Trophoblast cell (in vitro differentiated cells and primary cell): ENCODE data around the gene KNSTRN.

ENCODE experiments used
- DNase-seq, 2 donors: peaks; one replicate each; pipeline ENCODE4 v3.0.0-alpha.2; 2016
- H2AFZ ChIP-seq: 2 replicates; pipeline ENCODE4 v1.6.1; 2013; ENCODE audit warnings: low read length, moderate library complexity, mild to moderate bottlenecking; ENCODE audit not compliant: insufficient read depth, poor library complexity
- H2AK5ac ChIP-seq: 2 replicates; pipeline ENCODE4 v1.6.1; 2013; ENCODE audit warnings: mild to moderate bottlenecking, low read length
- H2BK120ac ChIP-seq: 2 replicates; pipeline ENCODE4 v1.6.1; 2013; ENCODE audit warnings: low read length, mild to moderate bottlenecking, moderate library complexity; ENCODE audit not compliant: insufficient read depth, poor library complexity
- H2BK12ac ChIP-seq: 2 replicates; pipeline ENCODE4 v1.6.1; 2013; ENCODE audit warnings: mild to moderate bottlenecking, low read length, moderate library complexity
- H2BK5ac ChIP-seq: 2 replicates; pipeline ENCODE4 v1.6.1; 2013; ENCODE audit warnings: low read length, low read depth, moderate library complexity, mild to moderate bottlenecking; ENCODE audit not compliant: poor library complexity
- H3K14ac ChIP-seq: 2 replicates; pipeline ENCODE4 v1.6.1; 2013; ENCODE audit warnings: mild to moderate bottlenecking, low read length
- H3K18ac ChIP-seq: 2 replicates; pipeline ENCODE4 v1.6.1; 2013; ENCODE audit warnings: mild to moderate bottlenecking, low read length
- H3K23ac ChIP-seq: 2 replicates; pipeline ENCODE4 v1.6.1; 2013; ENCODE audit warnings: low read length
- H3K27ac ChIP-seq: 2 replicates; pipeline ENCODE4 v1.5.1; 2013; ENCODE audit warnings: low read depth, mild to moderate bottlenecking, inconsistent platforms, low read length, moderate library complexity
- H3K27me3 ChIP-seq: 2 replicates; pipeline ENCODE4 v1.6.1; 2013; ENCODE audit warnings: inconsistent platforms, mild to moderate bottlenecking, low read length, moderate library complexity; ENCODE audit not compliant: insufficient read depth
- H3K36me3 ChIP-seq, 2 experiments: 1 replicate in 1 of 2; 2 replicates in 1 of 2; pipeline ENCODE4 v1.6.1; 2013; ENCODE audit warnings: low read length in 2 of 2, mild to moderate bottlenecking in 2 of 2, moderate library complexity in 1 of 2; ENCODE audit not compliant: insufficient read depth in 2 of 2, control insufficient read depth in 1 of 2
- H3K4ac ChIP-seq: 2 replicates; pipeline ENCODE4 v1.6.1; 2013; ENCODE audit warnings: low read depth, mild to moderate bottlenecking, low read length, moderate library complexity
- H3K4me1 ChIP-seq, 2 experiments: 1 replicate in 1 of 2; 2 replicates in 1 of 2; pipeline ENCODE4 v1.6.1; 2013; ENCODE audit warnings: low read length in 2 of 2, mild to moderate bottlenecking in 2 of 2, moderate library complexity in 1 of 2; ENCODE audit not compliant: insufficient read depth in 2 of 2, control insufficient read depth in 1 of 2
- H3K4me2 ChIP-seq: 2 replicates; pipeline ENCODE4 v1.6.1; 2013; ENCODE audit warnings: inconsistent platforms, mild to moderate bottlenecking, low read length, moderate library complexity
- H3K4me3 ChIP-seq: 2 replicates; pipeline ENCODE4 v1.5.1; 2013; ENCODE audit warnings: mild to moderate bottlenecking, low read depth, low read length, inconsistent platforms
- H3K79me1 ChIP-seq: one replicate; pipeline ENCODE4 v1.6.1; 2013; ENCODE audit warnings: low read length
- H3K79me2 ChIP-seq: 2 replicates; pipeline ENCODE4 v1.6.1; 2013; ENCODE audit warnings: low read length, mild to moderate bottlenecking; ENCODE audit not compliant: control insufficient read depth, insufficient read depth, poor library complexity
- H3K9ac ChIP-seq: 2 replicates; pipeline ENCODE4 v1.6.1; 2013; ENCODE audit warnings: mild to moderate bottlenecking, low read length
- H3K9me3 ChIP-seq: 2 replicates; pipeline ENCODE4 v1.6.1; 2013; ENCODE audit warnings: low read depth, mild to moderate bottlenecking, control low read depth, inconsistent platforms, low read length; ENCODE audit not compliant: insufficient read depth
- H4K12ac ChIP-seq: 2 replicates; pipeline ENCODE4 v1.6.1; 2013; ENCODE audit warnings: low read depth, mild to moderate bottlenecking, low read length, moderate library complexity
- H4K8ac ChIP-seq: 2 replicates; pipeline ENCODE4 v1.6.1; 2013; ENCODE audit warnings: low read depth, mild to moderate bottlenecking, low read length, moderate library complexity
- H4K91ac ChIP-seq: one replicate; pipeline ENCODE4 v1.6.1; 2013; ENCODE audit warnings: low read depth, mild to moderate bottlenecking, low read length, moderate library complexity
- WGBS: extraction: QIAGEN DNeasy Blood & Tissue Kit; methylation state at CpG from one replicate; pipeline ENCODE4 v1.1.7; 2013; ENCODE audit warnings: missing lambda C conversion rate; ENCODE audit not compliant: insufficient read length, insufficient coverage; ENCODE audit errors: extremely low coverage; 5-methylcytosine and 5-hydroxymethylcytosine counted together

Gene KNSTRN

DNA sequence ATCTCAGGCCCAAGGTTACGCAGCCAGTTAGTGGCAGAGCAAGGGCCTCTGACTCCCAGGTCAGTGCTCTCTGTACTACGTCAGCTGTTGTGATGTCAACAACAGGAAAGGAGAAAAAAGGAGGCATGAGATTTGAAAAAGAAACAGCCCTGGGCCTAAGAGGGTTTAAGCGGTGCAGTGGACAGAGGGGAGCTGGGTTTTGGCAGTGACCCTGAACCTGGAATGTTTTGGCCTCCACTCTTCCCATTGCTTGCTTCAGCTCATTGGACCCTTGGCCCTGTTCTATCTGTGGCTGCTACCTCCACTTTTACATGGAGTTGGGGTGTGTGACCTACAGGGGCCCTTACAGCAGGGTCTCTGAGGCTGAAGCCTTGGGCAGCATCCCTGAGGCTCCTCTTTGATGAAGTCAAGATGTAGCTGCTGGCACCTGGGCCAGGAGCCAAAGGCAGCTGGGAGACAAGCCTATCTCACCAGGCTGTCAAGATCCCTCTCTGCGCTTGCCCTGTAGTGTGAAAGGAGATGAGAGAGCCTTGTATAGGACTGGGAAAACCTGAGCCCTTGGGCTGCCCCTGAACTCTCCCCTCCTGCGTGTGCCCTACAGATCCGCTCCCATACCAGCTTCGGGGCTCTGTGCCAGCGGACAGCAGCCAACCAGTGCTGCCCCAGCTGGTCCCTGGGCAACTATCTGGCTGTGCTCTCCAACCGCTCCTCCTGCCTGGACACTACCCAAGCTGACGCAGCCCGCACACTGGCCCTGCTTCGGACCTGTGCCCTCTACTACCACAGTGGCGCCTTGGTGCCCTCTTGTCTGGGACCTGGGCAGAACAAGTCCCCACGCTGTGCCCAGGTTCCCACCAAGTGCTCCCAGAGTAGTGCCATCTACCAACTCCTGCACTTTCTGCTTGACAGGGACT is 15.8 kb upstream of the KNSTRN start:
- H3K23ac ChIP-seq: no peak overlapping the region
- H3K27me3 ChIP-seq: peaks cover 2% of the 10 kb centered on the region
- H3K9me3 ChIP-seq: peaks cover 4% of the 10 kb centered on the region
- H3K79me1 ChIP-seq: peaks cover 3% of the 10 kb centered on the region
- no peak overlapping the region for H3K18ac ChIP-seq
- no peak overlapping the region for H4K91ac ChIP-seq
- no peak overlapping the region for H3K4ac ChIP-seq
- H3K14ac ChIP-seq: no peak overlapping the region
- no peak overlapping the region for H3K27ac ChIP-seq
- no peak overlapping the region for H3K4me2 ChIP-seq
- no peaks in the 10 kb centered on the region for H3K36me3 ChIP-seq
- no CpG with 5 or more reads among the region's 14 CpGs for WGBS
- no peak overlapping the region for H2AK5ac ChIP-seq
- H4K12ac ChIP-seq: no peak overlapping the region
- no peak overlapping the region for H2AFZ ChIP-seq
- no peaks in the 10 kb centered on the region for H3K79me2 ChIP-seq
- H3K9ac ChIP-seq: no peak overlapping the region
- H2BK120ac ChIP-seq: no peak overlapping the region
- H3K4me3 ChIP-seq: no peak overlapping the region
- no peak overlapping the region for H2BK12ac ChIP-seq
- no peak for DNase-seq
- no peak overlapping the region for H2BK5ac ChIP-seq
- peaks cover 8 to 9% of the 10 kb centered on the region in 2 experiments for H3K4me1 ChIP-seq
- no peak overlapping the region for H4K8ac ChIP-seq

DNA sequence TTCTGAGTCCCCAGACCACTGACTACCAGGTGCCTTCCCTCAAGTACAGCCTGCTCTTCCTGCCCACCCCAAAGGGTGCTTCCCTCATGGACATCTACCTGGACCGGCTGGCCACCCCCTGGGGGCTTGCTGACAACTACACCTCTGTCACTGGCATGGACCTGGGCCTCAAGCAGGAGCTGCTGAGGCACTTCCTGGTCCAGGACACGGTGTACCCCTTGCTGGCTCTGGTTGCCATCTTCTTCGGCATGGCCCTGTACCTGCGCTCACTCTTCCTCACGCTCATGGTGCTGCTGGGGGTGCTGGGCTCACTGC is 15.2 kb upstream of the KNSTRN start:
- WGBS: no CpG with 5 or more reads among the region's 5 CpGs
- no peak overlapping the region for H3K4me3 ChIP-seq
- H3K14ac ChIP-seq: no peak overlapping the region
- H3K18ac ChIP-seq: no peak overlapping the region
- no peak overlapping the region for H4K12ac ChIP-seq
- no peaks in the 10 kb centered on the region for H3K36me3 ChIP-seq
- no peaks in the 10 kb centered on the region for H3K79me2 ChIP-seq
- H2BK120ac ChIP-seq: no peak overlapping the region
- H4K91ac ChIP-seq: no peak overlapping the region
- no peak overlapping the region for H2BK5ac ChIP-seq
- no peak overlapping the region for H2AFZ ChIP-seq
- no peak overlapping the region for H4K8ac ChIP-seq
- no peak overlapping the region for H3K23ac ChIP-seq
- H3K4me2 ChIP-seq: no peak overlapping the region
- H3K79me1 ChIP-seq: peaks cover 3% of the 10 kb centered on the region
- H3K27ac ChIP-seq: no peak overlapping the region
- H3K4me1 ChIP-seq: peaks cover 8 to 9% of the 10 kb centered on the region in 2 experiments
- H3K4ac ChIP-seq: no peak overlapping the region
- peaks cover 4% of the 10 kb centered on the region for H3K9me3 ChIP-seq
- peaks cover 2% of the 10 kb centered on the region for H3K27me3 ChIP-seq
- H2BK12ac ChIP-seq: no peak overlapping the region
- H2AK5ac ChIP-seq: no peak overlapping the region
- no peak overlapping the region for H3K9ac ChIP-seq
- no peak for DNase-seq

DNA sequence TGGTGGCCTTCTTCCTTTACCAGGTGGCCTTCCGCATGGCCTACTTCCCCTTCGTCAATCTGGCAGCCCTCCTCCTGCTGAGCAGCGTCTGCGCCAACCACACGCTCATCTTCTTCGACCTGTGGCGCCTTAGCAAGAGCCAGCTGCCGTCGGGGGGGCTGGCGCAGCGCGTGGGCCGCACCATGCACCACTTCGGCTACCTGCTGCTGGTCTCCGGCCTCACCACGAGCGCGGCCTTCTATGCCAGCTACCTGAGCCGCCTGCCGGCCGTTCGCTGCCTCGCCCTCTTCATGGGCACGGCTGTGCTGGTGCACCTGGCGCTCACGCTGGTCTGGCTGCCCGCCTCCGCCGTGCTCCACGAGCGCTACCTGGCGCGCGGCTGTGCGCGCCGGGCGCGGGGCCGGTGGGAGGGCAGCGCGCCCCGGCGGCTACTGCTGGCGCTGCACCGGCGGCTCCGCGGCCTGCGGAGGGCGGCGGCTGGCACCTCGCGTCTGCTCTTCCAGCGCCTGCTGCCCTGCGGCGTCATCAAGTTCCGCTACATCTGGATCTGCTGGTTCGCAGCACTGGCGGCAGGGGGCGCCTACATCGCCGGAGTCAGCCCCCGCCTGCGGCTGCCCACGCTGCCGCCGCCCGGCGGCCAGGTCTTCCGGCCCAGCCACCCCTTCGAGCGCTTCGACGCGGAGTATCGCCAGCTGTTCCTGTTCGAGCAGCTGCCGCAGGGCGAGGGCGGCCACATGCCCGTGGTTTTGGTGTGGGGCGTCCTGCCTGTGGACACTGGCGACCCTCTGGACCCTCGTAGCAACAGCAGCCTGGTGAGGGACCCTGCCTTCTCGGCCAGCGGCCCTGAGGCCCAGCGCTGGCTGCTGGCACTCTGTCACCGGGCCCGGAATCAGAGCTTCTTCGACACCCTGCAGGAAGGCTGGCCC is 14.6 kb upstream of the KNSTRN start:
- Histone ChIP-seq H4K8ac (peak overlapping the region; percentile 59), H3K4me1 (peaks cover 8 to 9% of the 10 kb centered on the region in 2 experiments), H3K27me3 (peaks cover 2% of the 10 kb centered on the region), H3K4ac (no peak overlapping the region), H2BK12ac (peak overlapping the region; percentile 30), H3K9ac (no peak overlapping the region), H3K23ac (no peak overlapping the region), H3K36me3 (no peaks in the 10 kb centered on the region), H3K9me3 (peaks cover 4% of the 10 kb centered on the region), H3K14ac (no peak overlapping the region), H3K27ac (no peak overlapping the region), H3K79me2 (no peaks in the 10 kb centered on the region), H3K4me2 (peak overlapping the region; percentile 53), H2BK5ac (no peak overlapping the region), H4K12ac (peak overlapping the region; percentile 59), H3K4me3 (peak overlapping the region; percentile 11), H3K79me1 (peaks cover 3% of the 10 kb centered on the region), H2AK5ac (no peak overlapping the region), H2AFZ (peak overlapping the region; percentile 74), H4K91ac (no peak overlapping the region), H3K18ac (peak overlapping the region; percentile 59), H2BK120ac (no peak overlapping the region)
- DNase-seq: peak; percentile 84 to 93
- no CpG with 5 or more reads among the region's 91 CpGs for WGBS

DNA sequence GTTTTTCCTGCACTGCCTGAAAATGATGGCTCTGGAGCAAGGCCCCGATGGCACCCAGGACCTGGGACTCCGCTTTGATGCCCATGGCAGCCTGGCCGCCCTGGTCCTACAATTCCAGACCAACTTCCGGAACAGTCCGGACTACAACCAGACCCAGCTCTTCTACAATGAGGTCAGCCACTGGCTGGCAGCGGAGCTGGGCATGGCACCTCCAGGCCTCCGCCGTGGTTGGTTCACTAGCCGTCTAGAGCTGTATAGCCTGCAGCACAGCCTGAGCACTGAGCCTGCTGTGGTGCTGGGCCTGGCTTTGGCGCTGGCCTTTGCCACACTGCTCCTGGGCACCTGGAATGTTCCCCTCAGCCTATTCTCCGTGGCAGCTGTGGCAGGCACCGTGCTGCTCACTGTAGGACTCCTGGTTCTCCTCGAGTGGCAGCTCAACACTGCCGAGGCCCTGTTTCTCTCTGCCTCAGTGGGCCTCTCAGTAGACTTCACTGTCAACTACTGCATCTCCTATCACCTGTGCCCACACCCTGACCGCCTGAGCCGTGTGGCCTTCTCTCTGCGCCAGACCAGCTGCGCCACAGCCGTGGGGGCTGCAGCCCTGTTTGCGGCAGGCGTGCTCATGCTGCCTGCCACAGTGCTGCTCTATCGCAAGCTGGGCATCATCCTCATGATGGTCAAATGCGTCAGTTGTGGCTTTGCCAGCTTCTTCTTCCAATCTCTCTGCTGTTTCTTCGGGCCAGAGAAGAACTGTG is 13.6 kb upstream of the KNSTRN start:
- no peak overlapping the region for H2AK5ac ChIP-seq
- DNase-seq: no peak
- no peak overlapping the region for H3K14ac ChIP-seq
- no peak overlapping the region for H3K4me2 ChIP-seq
- H3K27ac ChIP-seq: no peak overlapping the region
- no peak overlapping the region for H2BK12ac ChIP-seq
- peaks cover 2% of the 10 kb centered on the region for H3K27me3 ChIP-seq
- no peak overlapping the region for H4K91ac ChIP-seq
- H3K79me1 ChIP-seq: peaks cover 3% of the 10 kb centered on the region
- no peak overlapping the region for H3K9ac ChIP-seq
- H4K12ac ChIP-seq: no peak overlapping the region
- H3K79me2 ChIP-seq: no peaks in the 10 kb centered on the region
- H3K18ac ChIP-seq: no peak overlapping the region
- no peak overlapping the region for H3K23ac ChIP-seq
- WGBS: no CpG with 5 or more reads among the region's 24 CpGs
- H2AFZ ChIP-seq: no peak overlapping the region
- H3K4ac ChIP-seq: no peak overlapping the region
- no peak overlapping the region for H4K8ac ChIP-seq
- no peaks in the 10 kb centered on the region for H3K36me3 ChIP-seq
- H2BK5ac ChIP-seq: no peak overlapping the region
- H3K4me3 ChIP-seq: no peak overlapping the region
- H3K4me1 ChIP-seq: peaks cover 8 to 9% of the 10 kb centered on the region in 2 experiments
- peaks cover 4% of the 10 kb centered on the region for H3K9me3 ChIP-seq
- H2BK120ac ChIP-seq: no peak overlapping the region
